ENCODE data around the gene FLYWCH1.

The FLYWCH1 gene

GRCh38 chr16:2987833-2988232, 76.1 kb downstream of the FLYWCH1 start:
- DNase-seq, result peak; percentile 90 to 92

- DNase-seq, result peak in 1 of 2 experiments; percentile 50
These were observed 76.9 kb downstream of the FLYWCH1 start for GRCh38 chr16:2988590-2989099.

- no peak for DNase-seq
These were observed 79.2 kb downstream of the FLYWCH1 start for GRCh38 chr16:2990891-2991290.

- DNase-seq, result no peak
These were observed 80.0 kb downstream of the FLYWCH1 start for GRCh38 chr16:2991566-2992261.

- DNase-seq, result no peak
These were observed 80.8 kb downstream of the FLYWCH1 start for GRCh38 chr16:2992383-2993081.

GRCh38 chr16:2996298-2996697, 84.6 kb downstream of the FLYWCH1 start:
- no peak for DNase-seq

GRCh38 chr16:2999929-3000328, 88.2 kb downstream of the FLYWCH1 start:
- DNase-seq, result no peak

- no peak for DNase-seq
These were observed 88.8 kb downstream of the FLYWCH1 start for GRCh38 chr16:3000540-3000939.

Data from NCI-H524 (cell line).